ENCODE results near the gene MGLL.

Gene MGLL

GRCh38 chr3:127822041-127822681 is at the start of gene MGLL:
Gene MGLL (minus strand): TSS chr3:127822515. CDS start chr3:127822318, 197 bp downstream.
- DNase-seq: no peak

GRCh38 chr3:127870156-127870555 is 47.8 kb upstream of the MGLL start:
- no peak for DNase-seq

DNA sequence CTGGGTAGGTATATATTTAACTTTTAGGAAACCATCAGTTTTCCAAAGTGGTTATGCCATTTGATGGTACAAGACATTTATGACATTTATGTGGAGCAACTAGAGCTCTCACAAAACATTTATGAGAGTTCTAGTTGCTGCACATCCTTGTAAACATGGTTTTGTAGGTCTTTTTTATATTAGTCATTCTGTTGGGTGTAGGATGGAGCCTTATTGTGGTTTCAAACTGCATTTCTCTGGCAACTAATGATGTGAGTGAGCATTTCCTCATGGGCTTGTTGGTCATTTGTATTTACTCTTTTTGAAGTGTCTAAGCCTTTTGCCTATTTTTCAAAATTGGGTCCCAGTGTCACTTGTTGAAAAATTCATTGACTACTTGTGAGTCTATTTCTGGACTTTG is 45.7 kb upstream of the MGLL start:
- no peak for DNase-seq

DNA sequence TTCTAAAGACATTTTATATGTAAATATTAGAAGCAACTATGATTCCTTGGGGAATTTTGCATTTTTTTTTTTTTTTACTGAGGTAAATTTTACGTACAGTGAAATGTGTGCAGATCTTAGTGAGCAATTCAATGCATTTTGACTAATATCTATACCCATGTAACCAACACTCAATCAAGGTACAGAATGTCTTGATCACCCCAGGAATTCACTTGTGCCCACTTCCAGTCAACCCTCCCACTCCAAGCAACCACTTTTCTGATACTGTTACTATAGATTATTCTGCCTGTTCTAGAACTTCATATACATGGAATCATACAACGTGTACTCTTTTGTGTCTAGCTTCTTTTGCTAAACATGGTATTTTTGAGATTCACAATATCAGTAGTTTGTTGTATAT is 45.1 kb upstream of the MGLL start:
- DNase-seq: no peak

DNA sequence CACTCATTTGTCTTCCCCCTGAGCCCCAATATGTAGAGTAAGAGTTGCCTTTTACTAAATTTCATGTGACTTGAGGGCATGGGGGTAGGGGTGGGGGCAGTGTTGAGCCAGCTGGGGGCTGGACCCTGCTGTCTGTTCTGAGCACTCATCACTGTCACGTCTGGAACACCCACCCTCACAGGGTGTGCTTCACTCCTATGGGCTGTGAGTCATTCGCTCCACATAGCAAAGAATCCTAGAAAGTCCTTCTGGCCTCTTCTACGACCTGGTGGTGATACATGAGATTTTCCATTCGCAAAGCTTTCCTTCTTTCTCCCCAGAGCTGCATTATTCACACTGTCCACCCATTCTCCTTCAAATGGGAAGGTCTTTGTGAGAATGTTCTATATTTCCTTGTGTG is 43.6 kb upstream of the MGLL start:
- DNase-seq: no peak

- DNase-seq: peak; percentile 38
These were observed 37.9 kb upstream of the MGLL start for GRCh38 chr3:127860211-127860696.

- no peak for DNase-seq
These were observed 37.4 kb upstream of the MGLL start for GRCh38 chr3:127859730-127860129.

- DNase-seq: no peak
These were observed 36.6 kb upstream of the MGLL start for GRCh38 chr3:127858937-127859336.

DNA sequence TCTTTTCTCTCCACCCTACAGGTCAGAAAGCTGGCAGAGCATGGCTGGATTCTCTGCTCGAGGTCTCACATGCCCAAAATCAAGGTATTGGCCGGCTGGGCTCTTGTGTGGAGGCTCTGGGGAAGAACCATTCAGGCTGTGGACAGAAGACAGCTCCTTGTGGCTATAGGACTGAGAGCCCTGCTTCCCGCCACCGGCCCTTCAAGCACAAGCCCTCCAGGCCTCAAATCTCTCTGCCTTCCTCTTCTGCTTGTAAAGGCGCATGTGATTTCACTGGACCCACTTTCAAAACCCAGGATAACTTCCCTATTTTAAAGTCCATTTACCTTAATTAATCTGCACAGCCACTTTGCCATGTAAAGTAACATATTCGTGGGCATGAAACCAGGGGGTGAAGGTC is 36.2 kb upstream of the MGLL start:
- DNase-seq: no peak

DNA sequence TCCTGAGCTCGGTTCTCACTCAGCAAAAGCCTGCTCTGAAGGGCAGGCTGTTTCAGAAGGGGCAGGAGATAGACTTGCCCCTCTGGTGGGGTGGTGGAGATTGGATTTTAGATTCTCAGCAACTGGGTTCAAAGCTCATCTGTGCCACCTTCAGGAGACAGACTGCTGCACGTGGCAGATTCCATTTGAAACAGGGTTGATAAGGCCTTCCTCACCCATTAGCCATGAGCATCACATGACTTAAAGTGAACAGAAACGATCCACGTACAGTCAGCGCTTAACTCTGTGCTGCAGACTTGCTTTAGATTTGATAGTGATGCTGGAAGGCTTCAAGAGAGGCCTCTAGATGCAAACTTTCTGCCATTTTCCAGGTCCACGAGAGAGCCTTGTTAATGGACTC is 35.0 kb upstream of the MGLL start:
- no peak for DNase-seq

- no peak for DNase-seq
These were observed 34.5 kb upstream of the MGLL start for GRCh38 chr3:127856801-127857200.

- no peak for DNase-seq
These were observed 32.9 kb upstream of the MGLL start for GRCh38 chr3:127855246-127855645.

DNA sequence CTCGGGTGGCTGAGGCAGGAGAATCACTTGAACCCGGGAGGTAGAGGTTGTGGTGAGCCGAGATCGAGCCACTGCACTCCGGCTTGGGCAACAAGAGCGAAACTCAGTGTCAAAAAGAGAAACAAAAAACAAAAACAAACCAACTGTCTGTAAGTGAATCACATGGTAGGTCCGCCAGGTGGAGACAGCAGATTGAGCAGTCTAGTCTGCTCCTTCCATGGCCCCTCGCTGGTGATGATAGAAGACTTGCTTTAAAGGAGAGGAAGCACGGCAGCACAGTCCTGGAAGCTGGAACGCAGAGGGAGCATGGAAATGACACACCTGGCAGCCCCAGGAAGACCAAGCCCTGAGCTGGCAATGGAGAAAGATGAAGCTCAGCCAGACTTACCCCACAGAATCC is 31.4 kb upstream of the MGLL start:
- no peak for DNase-seq

DNA sequence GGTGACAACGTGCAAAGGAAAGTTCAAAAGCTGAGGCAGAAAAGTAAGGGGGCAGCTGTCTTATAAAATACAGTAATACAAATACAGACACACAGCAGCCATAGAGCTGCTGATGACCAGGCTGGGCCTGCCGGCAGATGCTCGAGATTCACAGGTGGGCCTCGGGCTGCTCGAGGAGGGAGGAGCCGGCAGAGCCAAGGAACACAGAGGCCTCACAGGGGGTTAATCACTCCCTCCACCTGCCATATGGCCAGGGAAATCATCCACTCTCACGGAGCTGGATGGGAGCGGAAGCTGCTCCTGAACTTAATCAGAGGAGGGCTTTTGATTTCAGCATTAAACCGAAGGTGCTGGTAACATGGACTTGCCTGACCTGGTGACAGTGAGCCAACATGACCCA is 29.6 kb upstream of the MGLL start:
- DNase-seq: peak; percentile 93

GRCh38 chr3:127849368-127849767 is 27.1 kb upstream of the MGLL start:
- DNase-seq: no peak

DNA sequence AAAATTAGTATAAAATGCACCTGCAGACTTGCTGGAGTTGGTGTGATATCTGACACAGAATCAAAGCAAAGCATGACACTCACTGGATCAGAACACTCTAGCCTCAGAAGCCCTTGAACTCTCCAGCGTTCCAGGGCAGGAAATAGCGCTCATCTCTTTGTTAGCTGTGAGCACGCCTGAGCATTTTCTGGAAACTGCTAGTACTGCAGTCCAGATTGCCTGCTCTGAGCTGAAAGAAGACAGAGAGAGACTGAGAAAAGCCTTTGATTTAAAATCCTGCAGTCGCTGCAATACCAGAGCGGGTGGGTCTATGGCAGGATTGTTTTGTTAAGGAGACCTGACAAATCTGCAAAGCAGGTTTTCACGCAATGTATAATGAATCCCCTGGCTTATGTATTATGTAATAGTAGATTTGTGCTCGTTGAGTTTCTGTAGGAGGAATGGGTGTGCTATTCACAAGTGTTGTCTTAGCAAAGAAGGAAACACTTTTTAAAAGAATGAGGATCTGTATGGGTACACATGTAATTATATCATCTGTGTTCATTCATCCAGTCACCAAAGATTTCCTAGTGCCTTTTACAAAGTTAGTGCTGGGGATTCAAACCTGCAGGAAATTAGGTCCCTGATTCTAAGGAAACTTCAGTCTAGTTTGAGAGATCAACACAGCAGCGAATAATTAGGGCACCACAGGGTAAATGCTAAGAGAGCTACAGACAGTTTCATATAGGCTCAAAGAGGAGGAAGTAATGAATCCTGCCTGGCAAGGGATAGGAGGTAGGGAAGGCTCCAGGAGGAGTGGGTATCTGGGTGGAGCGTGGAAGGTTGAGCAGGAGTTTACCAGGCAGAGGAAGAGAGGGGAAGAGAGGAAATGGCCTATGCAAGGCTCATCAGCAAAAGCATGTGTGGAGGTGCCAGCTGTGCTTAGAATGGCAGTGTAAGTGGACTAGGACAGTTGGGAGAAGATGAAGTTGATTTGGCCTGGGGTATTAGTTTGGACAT is 26.1 kb upstream of the MGLL start:
- DNase-seq: no peak

DNA sequence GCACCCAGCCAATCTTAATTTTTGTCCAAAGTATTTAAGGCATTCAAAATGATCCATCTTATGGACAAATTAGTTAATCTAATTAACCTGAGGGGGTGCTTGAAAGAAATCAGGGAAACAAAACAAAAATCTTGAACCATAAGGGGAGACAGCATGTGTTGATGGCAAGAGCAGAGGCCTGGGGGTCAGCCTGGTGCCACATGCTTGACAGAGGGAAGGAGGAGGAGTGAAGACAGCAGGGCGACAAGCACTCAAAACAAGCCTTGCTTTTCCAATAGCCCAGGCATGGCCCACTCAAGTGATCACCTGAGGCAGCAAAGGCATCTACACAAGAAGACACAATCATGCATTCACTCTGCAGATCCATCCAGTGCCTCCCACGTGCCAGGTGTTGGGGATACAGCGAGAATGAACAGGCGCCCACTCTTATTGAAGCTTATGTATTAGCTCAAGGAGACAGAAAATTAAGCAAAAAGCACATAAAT is 25.0 kb upstream of the MGLL start:
- no peak for DNase-seq

DNA sequence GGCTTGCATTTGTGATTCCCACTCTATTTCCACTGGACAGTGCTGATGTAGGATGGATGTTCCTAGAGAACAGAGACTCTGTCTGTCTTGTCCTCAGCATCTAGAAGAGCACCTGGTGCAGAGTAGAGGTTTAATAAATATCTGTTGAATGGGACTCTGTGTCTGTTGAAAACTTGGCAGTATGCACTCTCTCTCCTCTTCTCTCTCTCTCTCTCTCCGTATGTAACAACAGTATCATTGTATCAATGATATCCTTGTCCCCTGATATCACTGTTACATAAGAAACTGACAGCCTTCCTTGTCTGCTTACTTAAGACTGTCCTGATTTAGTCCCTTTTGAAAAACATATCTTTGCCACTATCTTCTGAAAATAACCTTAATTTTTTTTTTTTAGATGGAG is 24.3 kb upstream of the MGLL start:
- no peak for DNase-seq

GRCh38 chr3:127844326-127844942 is 22.1 kb upstream of the MGLL start:
- DNase-seq: no peak

- no peak for DNase-seq
These were observed 18.4 kb upstream of the MGLL start for GRCh38 chr3:127840671-127841070.

DNA sequence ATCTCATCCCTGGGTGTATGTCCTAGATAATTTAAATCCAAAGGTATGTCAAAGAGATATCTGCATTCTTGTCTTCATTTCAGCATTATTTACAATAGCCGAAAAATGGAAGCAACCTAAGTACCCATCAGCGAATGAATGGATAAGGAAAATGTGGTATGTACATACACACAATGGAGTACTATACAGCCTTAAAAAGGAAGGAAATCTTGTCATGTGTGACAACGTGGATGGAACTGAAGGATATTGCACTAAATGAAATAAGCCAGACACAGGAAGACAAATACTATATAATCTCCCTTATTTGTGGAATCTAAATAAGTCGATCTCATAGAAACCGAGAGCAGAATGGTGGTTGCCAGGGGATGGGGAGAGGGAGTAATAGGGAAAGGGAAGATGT is 16.8 kb upstream of the MGLL start:
- DNase-seq: no peak

- DNase-seq: no peak
These were observed 13.9 kb upstream of the MGLL start for GRCh38 chr3:127835993-127836882.
